Caki2 (cell line): ENCODE results near the gene RPS19BP1. TPM values are rescaled to one million over a fixed set of nuclear protein-coding genes. Genes with fewer than 3 reads are reported as not detected.

Experiments used
- DNase-seq: peaks from one replicate; pipeline ENCODE4 v3.0.0-alpha.2; 2015; ENCODE audit warnings: low read depth
- in situ Hi-C: cut with HindIII; loops from 2 replicates; pipeline ENCODE4 v1.10.0; 2016; ENCODE audit warnings: low sequenced_read_pairs, low pct_unique_long_range_greater_than_20kb, mixed read lengths
- total RNA-seq: library from RNA; depleted of rRNA; stranded (reverse); fragments of >200 nt; shearing (Covaris generic); gene quantifications from 2 replicates; pipeline ENCODE4 v1.2.3, GENCODE V29; 2014; ENCODE audit warnings: low replicate concordance; rRNA removed

Gene RPS19BP1
- total RNA-seq = 209 and 302 TPM in 2 replicates

- DNase-seq = peak; percentile 100
- in situ Hi-C loops = no loop called here
These were observed at the start of gene RPS19BP1 for GRCh38 chr22:39532215-39533073. Gene RPS19BP1 (minus strand): TSS chr22:39532748. CDS start chr22:39532738, 10 bp downstream.

GRCh38 chr22:39581303-39581702, 48.8 kb upstream of the RPS19BP1 start:
- DNase-seq = no peak
- in situ Hi-C loops = no loop called here

GRCh38 chr22:39580795-39581194, 48.2 kb upstream of the RPS19BP1 start:
- DNase-seq = no peak
- in situ Hi-C loops = no loop called here

- in situ Hi-C loops = no loop called here
- DNase-seq = no peak
These were observed 47.5 kb upstream of the RPS19BP1 start for GRCh38 chr22:39580006-39580441.

GRCh38 chr22:39577900-39578299, 45.4 kb upstream of the RPS19BP1 start:
- DNase-seq = no peak
- in situ Hi-C loops = no loop called here

- in situ Hi-C loops = no loop called here
- DNase-seq = no peak
These were observed 44.8 kb upstream of the RPS19BP1 start for GRCh38 chr22:39577366-39577765.

GRCh38 chr22:39576027-39576426, 43.5 kb upstream of the RPS19BP1 start:
- no peak for DNase-seq
- in situ Hi-C loops = no loop called here

GRCh38 chr22:39575552-39575825, 42.9 kb upstream of the RPS19BP1 start:
- no peak for DNase-seq
- in situ Hi-C loops = no loop called here

GRCh38 chr22:39574779-39575551, 42.4 kb upstream of the RPS19BP1 start:
- peak; percentile 91 for DNase-seq
- in situ Hi-C loops = no loop called here

- no peak for DNase-seq
- in situ Hi-C loops = no loop called here
These were observed 39.0 kb upstream of the RPS19BP1 start for GRCh38 chr22:39571538-39571937.

GRCh38 chr22:39570665-39571064, 38.1 kb upstream of the RPS19BP1 start, which contains the start of gene CACNA1I:
Gene CACNA1I (plus strand): TSS chr22:39570753. CDS start chr22:39570753, 0 bp downstream.
- DNase-seq = no peak
- in situ Hi-C loops = no loop called here

GRCh38 chr22:39570226-39570625, 37.7 kb upstream of the RPS19BP1 start:
- DNase-seq = no peak
- in situ Hi-C loops = no loop called here

GRCh38 chr22:39569066-39569465, 36.5 kb upstream of the RPS19BP1 start:
- in situ Hi-C loops = no loop called here
- no peak for DNase-seq

GRCh38 chr22:39568278-39568981, 35.9 kb upstream of the RPS19BP1 start:
- in situ Hi-C loops = no loop called here

GRCh38 chr22:39567135-39567946, 34.8 kb upstream of the RPS19BP1 start:
- in situ Hi-C loops = no loop called here
- DNase-seq = no peak

More at GRCh38 chr22:39568278-39568981, 35.9 kb upstream of the RPS19BP1 start:
- DNase-seq = no peak

GRCh38 chr22:39565414-39565944, 32.9 kb upstream of the RPS19BP1 start:
- in situ Hi-C loops = no loop called here
- no peak for DNase-seq

GRCh38 chr22:39563571-39564428, 31.3 kb upstream of the RPS19BP1 start:
- in situ Hi-C loops = no loop called here
- no peak for DNase-seq
